HUES64 (cell line): ENCODE data around the gene CLCN3.
"Not testable (repeated sequence)": the region's sequence is repeated elsewhere in the genome, so short reads cannot be mapped to it uniquely, and the experiment has no call there.

Experiments
- H3K27ac ChIP-seq: 2 replicates; pipeline ENCODE4 v1.7.0; 2013; ENCODE audit warnings: low read depth, low read length, inconsistent platforms
- H3K27me3 ChIP-seq: 2 replicates; pipeline ENCODE4 v1.6.1; 2013; ENCODE audit warnings: mild to moderate bottlenecking, low read length; ENCODE audit not compliant: insufficient read depth
- H3K36me3 ChIP-seq: 2 replicates; pipeline ENCODE4 v1.6.1; 2013; ENCODE audit warnings: mild to moderate bottlenecking, low read length; ENCODE audit not compliant: insufficient read depth
- H3K4me1 ChIP-seq: 2 replicates; pipeline ENCODE4 v1.6.1; 2013; ENCODE audit warnings: mild to moderate bottlenecking, low read length, moderate library complexity; ENCODE audit not compliant: insufficient read depth
- H3K4me3 ChIP-seq: 2 replicates; pipeline ENCODE4 v1.5.1; 2013; ENCODE audit warnings: mild to moderate bottlenecking, low read length, moderate library complexity
- H3K9ac ChIP-seq: 2 replicates; pipeline ENCODE4 v1.6.1; 2013; ENCODE audit warnings: mild to moderate bottlenecking, low read depth, low read length
- H3K9me3 ChIP-seq: 2 replicates; pipeline ENCODE4 v1.6.1; 2013; ENCODE audit warnings: low read depth, low read length; ENCODE audit not compliant: insufficient read depth
- WGBS: fragments of 150-250, 120-280 bp; methylation state at CpG from one replicate; pipeline ENCODE4 v1.1.7; 2013; ENCODE audit warnings: missing lambda C conversion rate; 5-methylcytosine and 5-hydroxymethylcytosine counted together

The CLCN3 gene

DNA sequence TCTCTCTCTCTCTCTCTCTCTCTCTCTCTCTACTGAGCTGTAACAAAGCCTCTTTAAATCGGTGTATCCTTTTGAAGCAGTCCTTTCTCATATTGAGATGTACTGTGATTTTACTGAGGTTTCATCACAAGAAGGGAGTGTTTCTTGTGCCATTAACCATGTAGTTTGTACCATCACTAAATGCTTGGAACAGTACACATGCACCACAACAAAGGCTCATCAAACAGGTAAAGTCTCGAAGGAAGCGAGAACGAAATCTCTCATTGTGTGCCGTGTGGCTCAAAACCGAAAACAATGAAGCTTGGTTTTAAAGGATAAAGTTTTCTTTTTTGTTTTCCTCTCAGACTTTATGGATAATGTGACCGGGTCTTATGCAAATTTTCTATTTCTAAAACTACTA, 100.2 kb downstream of the CLCN3 start:
- Histone ChIP-seq H3K27ac (no peak overlapping the region), H3K9ac (no peak overlapping the region), H3K9me3 (no peaks in the 10 kb centered on the region), H3K4me3 (no peak overlapping the region), H3K27me3 (no peaks in the 10 kb centered on the region), H3K36me3 (peaks cover 8% of the 10 kb centered on the region), H3K4me1 (peaks cover 7% of the 10 kb centered on the region)
- 95% methylated on average over 6 of the region's 7 CpGs for WGBS

DNA sequence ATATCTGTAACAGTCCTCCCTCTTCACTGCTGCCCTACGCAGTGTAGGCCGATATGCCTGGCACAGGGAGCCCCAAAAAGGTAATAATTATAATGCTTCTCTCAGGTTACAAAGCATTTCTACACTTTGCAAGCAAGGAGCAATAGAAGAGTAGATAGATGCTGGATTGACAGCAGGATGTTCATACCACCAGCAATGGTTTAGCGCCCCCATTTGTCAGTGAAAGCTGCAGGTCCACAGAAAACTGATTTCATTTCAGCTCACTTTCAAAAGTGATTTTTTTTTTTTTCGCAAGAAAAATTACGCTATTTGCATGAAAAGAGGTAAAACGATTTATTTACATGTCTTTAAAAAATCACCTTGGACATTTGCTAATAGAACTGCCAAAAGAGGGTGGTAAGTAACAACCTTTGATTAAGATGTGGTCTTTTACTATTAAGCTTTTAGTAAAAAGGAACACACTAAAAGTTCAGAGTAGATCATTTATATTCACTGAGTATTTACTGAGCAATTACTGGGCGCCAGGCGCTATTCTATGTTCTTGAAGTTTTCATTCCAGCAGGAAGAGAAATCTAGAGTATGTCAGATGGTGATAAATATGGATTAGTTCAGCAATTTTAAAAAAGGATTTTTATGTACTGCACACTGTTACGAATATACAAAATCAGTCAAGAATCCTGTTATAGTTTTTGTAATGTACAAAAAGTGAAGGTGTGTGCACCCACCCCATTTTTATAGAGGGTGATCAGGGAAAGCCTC, 103.0 kb downstream of the CLCN3 start:
- 84% methylated on average over 6 of the region's 9 CpGs for WGBS

DNA sequence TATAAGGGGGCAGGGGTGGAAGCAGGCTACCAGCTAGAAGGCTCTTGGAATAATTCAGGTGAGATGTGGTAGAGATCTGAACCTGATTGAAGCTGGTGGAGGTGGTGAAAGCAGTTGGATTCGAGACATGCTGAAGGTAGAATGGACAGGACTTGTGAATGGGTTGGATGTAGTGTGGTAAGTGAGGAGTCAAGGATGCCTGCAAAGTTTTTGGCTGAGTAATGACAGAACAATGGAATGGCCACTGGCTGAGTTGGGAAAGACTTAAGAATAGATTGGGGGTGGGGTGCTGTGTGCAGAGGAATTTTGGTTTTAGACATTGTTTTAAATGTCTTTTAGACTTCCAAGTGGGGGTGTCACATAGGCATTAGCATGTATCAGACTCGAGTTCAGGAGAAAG, 103.9 kb downstream of the CLCN3 start:
- Histone ChIP-seq H3K4me3 (no peak overlapping the region), H3K9ac (no peak overlapping the region), H3K27me3 (no peaks in the 10 kb centered on the region), H3K27ac (0 out of 2 replicates have a peak overlapping the region, but pooled peaks have one; percentile 5), H3K4me1 (peaks cover 7% of the 10 kb centered on the region), H3K9me3 (no peaks in the 10 kb centered on the region), H3K36me3 (peaks cover 16% of the 10 kb centered on the region)
- WGBS: 79% methylated on average over 2 of the region's 2 CpGs

More for the DNA sequence above, 103.0 kb downstream of the CLCN3 start:
- Histone ChIP-seq H3K27me3 (no peaks in the 10 kb centered on the region), H3K4me3 (no peak overlapping the region), H3K36me3 (peaks cover 11% of the 10 kb centered on the region), H3K4me1 (peaks cover 7% of the 10 kb centered on the region), H3K9ac (no peak overlapping the region), H3K27ac (no peak overlapping the region), H3K9me3 (no peaks in the 10 kb centered on the region)

DNA sequence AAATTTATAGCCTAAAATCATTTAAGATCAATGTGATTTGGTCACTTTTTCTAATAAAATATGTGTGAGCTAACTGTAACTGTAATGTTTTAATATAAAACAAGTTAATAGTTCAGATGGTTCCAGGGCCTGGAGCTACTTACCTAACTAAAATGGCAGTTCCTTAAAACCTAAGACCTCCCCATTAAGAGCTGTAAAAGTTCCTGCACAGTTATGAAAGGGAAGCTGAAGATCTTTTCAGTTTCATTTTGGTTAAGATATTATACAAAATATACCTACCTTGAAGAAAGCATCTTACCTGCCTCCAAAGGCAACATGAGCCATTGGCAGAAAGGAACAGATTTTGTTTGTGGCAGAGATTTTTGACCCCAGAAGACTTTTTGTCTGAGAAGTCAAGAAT, 107.2 kb downstream of the CLCN3 start:
- Histone ChIP-seq H3K4me3 (no peak overlapping the region), H3K27ac (no peak overlapping the region), H3K9me3 (no peaks in the 10 kb centered on the region), H3K27me3 (no peaks in the 10 kb centered on the region), H3K36me3 (peaks cover 27% of the 10 kb centered on the region), H3K4me1 (peaks cover 7% of the 10 kb centered on the region), H3K9ac (no peak overlapping the region)

DNA sequence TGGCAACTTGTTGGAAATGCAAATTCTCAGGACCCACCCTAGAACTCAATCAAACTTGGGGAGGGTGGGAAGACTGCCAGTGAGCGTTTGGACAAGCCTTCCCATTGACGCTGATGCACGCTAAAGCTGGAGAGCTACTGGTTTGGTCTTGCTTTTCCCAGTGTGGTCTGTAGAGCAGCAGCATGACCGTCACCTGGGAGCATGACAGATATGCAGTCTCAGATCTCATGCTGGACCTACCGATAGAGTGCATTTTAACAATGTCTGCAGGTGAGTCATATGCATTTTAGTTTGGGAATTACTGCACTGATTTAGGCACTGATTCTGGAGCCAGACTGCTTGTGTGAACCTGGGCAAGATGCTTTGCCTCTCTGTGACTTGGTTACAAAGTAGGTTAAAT, 110.2 kb downstream of the CLCN3 start:
- no peaks in the 10 kb centered on the region for H3K27me3 ChIP-seq
- H3K4me1 ChIP-seq: no peaks in the 10 kb centered on the region
- H3K4me3 ChIP-seq: no peak overlapping the region
- 97% methylated on average over 5 of the region's 5 CpGs for WGBS
- no peaks in the 10 kb centered on the region for H3K9me3 ChIP-seq
- H3K36me3 ChIP-seq: peaks cover 32% of the 10 kb centered on the region
- H3K27ac ChIP-seq: no peak overlapping the region
- no peak overlapping the region for H3K9ac ChIP-seq

DNA sequence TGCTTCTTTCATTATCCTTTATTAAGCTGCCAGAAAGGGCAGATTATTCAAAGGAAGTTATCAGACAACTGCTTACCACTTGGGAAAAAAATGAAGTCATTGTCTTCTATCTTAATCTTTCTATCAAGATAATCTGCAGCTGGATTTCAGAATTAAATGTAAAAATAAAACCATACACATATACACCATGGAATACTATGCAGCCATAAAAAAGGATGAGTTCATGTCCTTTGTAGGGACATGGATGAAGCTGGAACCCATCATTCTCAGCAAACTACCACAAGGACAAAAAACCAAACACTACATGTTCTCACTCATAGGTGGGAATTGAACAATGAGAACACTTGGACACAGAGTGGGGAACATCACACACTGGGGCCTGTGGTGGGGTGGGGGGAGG, 118.2 kb downstream of the CLCN3 start:
- H3K4me1 ChIP-seq, H3K9ac ChIP-seq, H3K27ac ChIP-seq, H3K9me3 ChIP-seq, H3K27me3 ChIP-seq, H3K4me3 ChIP-seq: not testable (repeated sequence)
- H3K36me3 ChIP-seq: peaks cover 21% of the 10 kb centered on the region

DNA sequence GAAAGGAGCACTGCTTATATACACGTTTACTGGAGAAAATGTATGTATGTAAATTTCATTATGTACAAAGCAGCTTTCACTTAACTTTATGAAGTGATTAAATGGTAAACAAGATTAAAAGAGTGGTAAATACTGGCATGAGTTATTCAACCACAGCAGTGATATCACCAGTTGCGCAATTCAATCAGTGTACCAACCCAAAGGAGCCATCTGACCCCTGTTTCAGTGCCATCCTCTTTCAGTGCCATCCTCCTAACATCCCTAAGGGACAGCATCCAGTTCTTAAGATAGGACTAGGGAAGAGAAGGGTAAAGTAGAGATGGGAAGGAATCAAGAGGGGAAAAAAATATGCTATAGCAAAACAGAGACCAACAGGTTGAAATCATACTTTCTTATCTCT, 121.2 kb downstream of the CLCN3 start:
- WGBS: 92% methylated on average over 2 of the region's 2 CpGs
- H3K9ac ChIP-seq: no peak overlapping the region

DNA sequence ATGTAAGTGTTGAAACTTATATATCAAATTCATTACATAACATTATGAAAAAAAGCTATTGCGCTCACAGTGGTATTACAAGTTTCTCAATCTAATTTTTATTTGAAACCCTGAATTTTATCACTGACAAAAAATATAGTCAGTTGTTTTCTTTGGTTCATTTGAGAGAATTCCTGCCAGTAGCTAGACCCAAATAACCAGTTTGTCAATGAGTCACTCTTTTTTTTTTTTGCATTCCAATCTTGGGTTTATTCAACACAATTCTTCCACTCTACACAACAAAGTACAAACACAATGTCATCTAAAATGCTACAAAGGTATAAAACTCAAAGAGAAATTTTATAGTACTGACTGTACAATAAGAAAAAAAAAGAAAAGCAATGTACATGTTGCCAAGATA, 124.2 kb downstream of the CLCN3 start:
- Histone ChIP-seq H3K36me3 (peaks cover 48% of the 10 kb centered on the region), H3K27ac (no peak overlapping the region)

More for the DNA sequence above, 121.2 kb downstream of the CLCN3 start:
- Histone ChIP-seq H3K27ac (no peak overlapping the region), H3K4me3 (no peak overlapping the region), H3K27me3 (no peaks in the 10 kb centered on the region), H3K4me1 (no peaks in the 10 kb centered on the region), H3K36me3 (peaks cover 28% of the 10 kb centered on the region), H3K9me3 (no peaks in the 10 kb centered on the region)

DNA sequence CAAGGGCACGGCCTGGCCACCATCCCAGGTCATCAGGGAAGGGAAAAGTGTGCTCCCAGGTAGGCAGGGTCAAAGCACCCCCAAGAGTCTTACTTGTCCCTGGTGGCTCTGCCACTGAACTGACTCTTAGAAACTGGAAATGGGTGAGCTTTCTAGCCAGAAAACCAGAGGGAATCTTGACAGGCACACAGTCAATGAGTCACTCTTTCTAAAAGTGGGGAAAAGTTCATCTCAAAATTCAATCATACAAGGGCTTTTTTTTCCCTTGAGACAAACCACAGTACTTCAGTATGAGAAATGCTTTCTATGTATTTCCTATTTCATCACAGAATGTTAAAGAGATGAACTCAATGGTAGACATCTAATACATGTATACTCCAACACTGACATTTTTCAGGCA, 124.9 kb downstream of the CLCN3 start:
- H3K4me3 ChIP-seq: no peak overlapping the region
- peaks cover 50% of the 10 kb centered on the region for H3K36me3 ChIP-seq
- no peaks in the 10 kb centered on the region for H3K4me1 ChIP-seq
- H3K9me3 ChIP-seq: no peaks in the 10 kb centered on the region
- WGBS: 93% methylated on average over 1 of the region's 1 CpG
- no peaks in the 10 kb centered on the region for H3K27me3 ChIP-seq
- H3K9ac ChIP-seq: no peak overlapping the region
- no peak overlapping the region for H3K27ac ChIP-seq

More for the DNA sequence above, 124.2 kb downstream of the CLCN3 start:
- Histone ChIP-seq H3K4me1 (no peaks in the 10 kb centered on the region), H3K9me3 (no peaks in the 10 kb centered on the region), H3K9ac (no peak overlapping the region), H3K27me3 (no peaks in the 10 kb centered on the region), H3K4me3 (no peak overlapping the region)
- WGBS: 100% methylated on average over 1 of the region's 1 CpG

DNA sequence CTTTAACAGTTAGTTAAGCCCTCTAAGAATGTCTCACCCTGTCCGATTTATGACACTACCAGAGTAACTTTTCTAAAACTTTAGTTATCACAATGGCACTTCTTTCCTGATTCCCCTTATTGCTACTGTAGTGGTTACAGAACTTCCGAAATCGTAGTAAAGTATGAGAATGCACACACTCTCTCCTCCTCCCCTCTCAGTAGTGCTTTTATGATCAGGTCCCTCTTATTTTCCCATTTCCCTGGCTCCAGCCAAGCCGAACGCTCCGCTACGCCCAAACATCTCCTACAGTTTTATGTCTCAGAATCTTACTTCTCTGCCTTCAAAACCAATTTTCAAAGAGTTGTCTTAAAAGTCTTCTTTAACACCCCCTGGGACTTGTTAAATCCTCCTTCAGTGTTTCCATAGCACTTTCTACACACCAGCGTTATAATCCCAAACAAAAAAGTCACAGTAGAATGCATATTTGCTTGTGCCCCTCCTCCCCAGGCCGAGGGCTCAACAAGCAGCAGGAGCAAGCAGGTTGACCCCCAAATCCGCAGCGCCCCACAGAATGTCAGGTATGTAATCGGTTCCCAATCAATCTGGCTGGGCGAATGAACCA, 136.7 kb downstream of the CLCN3 start:
- 0 out of 2 replicates have a peak, but pooled peaks cover 7% of the 10 kb centered on the region for H3K27me3 ChIP-seq
- peaks cover 24% of the 10 kb centered on the region for H3K4me1 ChIP-seq
- H3K36me3 ChIP-seq: peaks cover 12% of the 10 kb centered on the region; the same call in 1 of the 2 replicates
- WGBS: 11% methylated on average over 13 of the region's 13 CpGs
- H3K27ac ChIP-seq: peak overlapping the region; percentile 83; the same call in 1 of the 2 replicates
- peak overlapping the region; percentile 90 for H3K9ac ChIP-seq
- H3K4me3 ChIP-seq: peak overlapping the region; percentile 86
- H3K9me3 ChIP-seq: no peaks in the 10 kb centered on the region

DNA sequence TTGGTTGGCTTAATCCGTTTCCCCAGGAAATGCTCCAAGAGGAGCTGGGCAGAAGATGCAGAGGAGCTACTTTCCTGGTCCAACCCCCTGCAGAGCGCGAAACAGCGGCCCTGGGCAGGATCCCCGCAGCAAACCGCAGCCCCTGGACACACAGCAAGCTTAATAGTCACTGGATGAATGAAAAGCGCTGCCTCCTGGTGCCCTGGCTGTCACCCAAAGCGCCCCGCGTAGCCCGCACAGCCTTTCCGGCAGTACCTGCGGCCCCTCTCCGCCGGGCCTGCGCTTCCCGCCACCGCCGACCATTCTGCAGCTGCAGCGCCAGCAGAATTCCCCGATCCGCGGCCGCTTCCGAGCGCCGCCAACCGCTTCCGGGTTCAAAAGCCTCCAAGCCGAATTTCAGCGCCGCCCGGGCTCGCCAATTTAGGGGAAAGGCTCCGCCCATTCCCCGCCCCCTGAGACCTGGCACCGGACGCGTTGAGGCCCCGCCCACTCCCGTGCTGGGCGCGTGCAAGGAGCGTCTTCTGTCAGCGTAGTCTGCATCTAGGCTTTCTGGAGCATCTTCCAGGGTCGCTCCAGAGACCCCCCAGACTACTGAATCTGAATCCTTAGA, 137.3 kb downstream of the CLCN3 start, which contains the start of gene HPF1:
Gene HPF1 (minus strand): TSS at position 370 of the 610 bp plus-strand sequence. CDS start 67 bp downstream, at position 303.
- H3K9me3 ChIP-seq: no peaks in the 10 kb centered on the region
- peak within 1 kb of the TSS; percentile 90 for H3K9ac ChIP-seq
- H3K36me3 ChIP-seq: peaks cover 6% of the 10 kb centered on the region; the same call in 1 of the 2 replicates
- peak within 1 kb of the TSS; percentile 83; the same call in 1 of the 2 replicates for H3K27ac ChIP-seq
- WGBS: under 1% methylated on average over 46 of the region's 46 CpGs
- 0 out of 2 replicates have a peak, but pooled peaks cover 7% of the 10 kb centered on the region for H3K27me3 ChIP-seq
- H3K4me1 ChIP-seq: peaks cover 24% of the 10 kb centered on the region
- peak within 1 kb of the TSS; percentile 86 for H3K4me3 ChIP-seq
